Measurements from ENCODE around the gene TMX1.
A peak's percentile ranks its signal among the peaks of the same experiment; 100 is the strongest.
"Not testable (repeated sequence)": the region's sequence is repeated elsewhere in the genome, so short reads cannot be mapped to it uniquely, and the experiment has no call there.

The TMX1 gene

GRCh38 chr14:51239813-51240803 lies at the start of gene TMX1:
TMX1 (plus strand) TSS chr14:51240247; CDS start chr14:51240293, 46 bp downstream.
- peak; percentile 100 for DNase-seq

- DNase-seq: no peak
Measured at GRCh38 chr14:51201890-51202289, 38.2 kb upstream of the TMX1 start.

- DNase-seq: no peak
Measured at GRCh38 chr14:51202914-51203665, 37.0 kb upstream of the TMX1 start.

- DNase-seq: no peak
Measured at GRCh38 chr14:51203881-51204280, 36.2 kb upstream of the TMX1 start.

GRCh38 chr14:51205486-51205885 lies 34.6 kb upstream of the TMX1 start:
- DNase-seq: no peak

- no peak for DNase-seq
Measured at GRCh38 chr14:51206462-51206861, 33.6 kb upstream of the TMX1 start.

GRCh38 chr14:51207621-51208020 lies 32.4 kb upstream of the TMX1 start:
- DNase-seq: no peak

- DNase-seq: peak; percentile 68
Measured at GRCh38 chr14:51208982-51209381, 31.1 kb upstream of the TMX1 start.

- peak; percentile 95 for DNase-seq
Measured at GRCh38 chr14:51209457-51209856, 30.6 kb upstream of the TMX1 start.

GRCh38 chr14:51210594-51210993 lies 29.5 kb upstream of the TMX1 start:
- peak; percentile 50 for DNase-seq

GRCh38 chr14:51211149-51211548 lies 28.9 kb upstream of the TMX1 start:
- peak; percentile 84 for DNase-seq

- no peak for DNase-seq
Measured at GRCh38 chr14:51216602-51217001, 23.4 kb upstream of the TMX1 start.

- DNase-seq: no peak
Measured at GRCh38 chr14:51219473-51220448, 20.3 kb upstream of the TMX1 start.

- DNase-seq: not testable (repeated sequence)
Measured at GRCh38 chr14:51223463-51223862, 16.6 kb upstream of the TMX1 start.

- no peak for DNase-seq
Measured at GRCh38 chr14:51224551-51224950, 15.5 kb upstream of the TMX1 start.

GRCh38 chr14:51225751-51226150 lies 14.3 kb upstream of the TMX1 start:
- no peak for DNase-seq

- no peak for DNase-seq
Measured at GRCh38 chr14:51228391-51228790, 11.7 kb upstream of the TMX1 start.

- DNase-seq: peak; percentile 43
Measured at GRCh38 chr14:51228890-51229289, 11.2 kb upstream of the TMX1 start.

GRCh38 chr14:51236314-51236713 lies 3.7 kb upstream of the TMX1 start:
- no peak for DNase-seq

- no peak for DNase-seq
Measured at GRCh38 chr14:51240804-51241380, 845 bp downstream of the TMX1 start.

GRCh38 chr14:51242545-51243490 lies 2.8 kb downstream of the TMX1 start:
- DNase-seq: no peak
